Gastroesophageal sphincter (tissue), 4 donors: ENCODE results near the gene ZCCHC24. TPM values are rescaled to one million over a fixed set of nuclear protein-coding genes. Genes with fewer than 3 reads are reported as not detected.

Source experiments
- ATAC-seq: fragments of 150-250 bp; one replicate; pipeline ENCODE4 v1.9.1; 2016; ENCODE audit warnings: mild to moderate bottlenecking, moderate library complexity
- H3K27ac ChIP-seq, 4 donors: fragments of 200-600 bp; sonication (generic) in 3 of 4; 1 replicate in 3 of 4; 2 replicates in 1 of 4; pipeline ENCODE4 v1.5.1; 2016 to 2019
- H3K27me3 ChIP-seq: fragments of 200-600 bp; sonication (generic); one replicate; pipeline ENCODE4 v1.5.1; 2019
- H3K36me3 ChIP-seq, 2 donors: fragments of 200-600 bp; sonication (generic); one replicate each; pipeline ENCODE4 v1.5.1; 2019; ENCODE audit warnings: control low read depth in 1 of 2
- H3K4me1 ChIP-seq, 3 donors: fragments of 200-600 bp; sonication (generic); 1 replicate in 2 of 3; 2 replicates in 1 of 3; pipeline ENCODE4 v1.5.1; 2016 to 2019; ENCODE audit warnings: control low read depth in 2 of 3
- H3K4me3 ChIP-seq, 2 donors: fragments of 200-600 bp; sonication (generic); one replicate each; pipeline ENCODE4 v1.5.1; 2019; ENCODE audit warnings: mild to moderate bottlenecking in 1 of 2, moderate library complexity in 1 of 2
- H3K9me3 ChIP-seq, 3 donors: fragments of 200-600 bp; sonication (generic); one replicate each; pipeline ENCODE4 v1.5.1; 2017 to 2019; ENCODE audit warnings: control low read depth in 2 of 3
- EP300 ChIP-seq: sonication (generic); formaldehyde crosslinking; IDR thresholded peaks from one replicate; pipeline ENCODE4 v1.6.1; 2017; ENCODE audit warnings: antibody characterized with exemption, mild to moderate bottlenecking
- POLR2A ChIP-seq, 2 donors: fragments of 450-650 bp; IDR thresholded peaks; one replicate each; pipeline ENCODE4 v1.6.1; 2017; ENCODE audit warnings: antibody characterized with exemption in 2 of 2, mild to moderate bottlenecking in 2 of 2, moderate library complexity in 1 of 2
- POLR2AphosphoS5 ChIP-seq: sonication (generic); formaldehyde crosslinking; IDR thresholded peaks from one replicate; pipeline ENCODE4 v1.6.1; 2017; ENCODE audit warnings: antibody characterized with exemption
- WGBS, 2 donors: methylation state at CpG; one replicate each; pipeline ENCODE4 v1.1.5; 2018; ENCODE audit warnings: low coverage in 1 of 2; 5-methylcytosine and 5-hydroxymethylcytosine counted together
- total RNA-seq, 4 donors: library from RNA; depleted of rRNA; stranded (reverse); fragments of >200 nt; gene quantifications; one replicate each; pipeline ENCODE4 v1.1.0, GENCODE V29; 2016
- TF ChIP-seq, protein P1 (sequence below), 4 experiments: fragments of 200-600 bp in 2 of 4; fragments of 450-650 bp in 2 of 4; sonication (generic) in 1 of 4; IDR thresholded peaks; one replicate each; pipeline ENCODE4 v1.5.1; 2017 to 2019; ENCODE audit warnings: antibody characterized with exemption in 4 of 4, mild to moderate bottlenecking in 2 of 4, moderate library complexity in 2 of 4

ZCCHC24 gene
- total RNA-seq, 4 donors from 2014 or later = 60.5 to 186 (median 84.1) TPM

DNA sequence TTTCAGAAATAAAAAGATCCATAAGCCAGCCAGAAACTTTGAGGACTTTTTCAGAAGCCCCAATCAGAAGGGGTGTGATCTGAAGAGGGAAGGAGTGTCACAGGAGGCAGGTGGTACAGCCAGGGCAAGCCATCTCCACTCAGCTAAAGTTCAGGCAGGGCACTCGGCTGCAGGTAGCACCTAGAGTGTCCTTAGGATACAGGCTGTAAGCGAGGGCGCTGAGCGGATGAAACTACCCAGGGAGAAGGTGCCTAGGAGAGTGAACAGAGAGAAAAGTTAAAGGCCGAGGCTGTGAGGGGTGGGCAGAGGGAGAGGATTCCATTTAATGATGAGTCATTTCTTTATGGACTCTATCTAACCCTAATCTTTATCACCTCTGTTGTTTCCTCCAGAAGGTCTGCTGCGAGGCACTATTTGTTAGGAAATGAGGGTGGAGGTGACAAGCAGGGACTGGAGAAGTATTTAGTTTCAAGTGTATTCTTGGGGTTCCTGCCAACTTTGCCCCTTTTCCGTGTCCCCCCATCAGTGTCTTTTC lies 29.8 kb upstream of the ZCCHC24 start:
- Histone ChIP-seq H3K27ac (no peak overlapping the region), H3K36me3 (no peaks in the 10 kb centered on the region), H3K9me3 (no peaks in the 10 kb centered on the region), H3K4me3 (no peak overlapping the region), H3K27me3 (no peaks in the 10 kb centered on the region), H3K4me1 (peaks cover 0 to 11% (median 6%) of the 10 kb centered on the region in 3 donors)
- 87 to 88% methylated on average over 5 to 7 of the region's 7 CpGs for WGBS, 2 donors
- no peak for ATAC-seq
- TF ChIP-seq EP300 (no peak), POLR2AphosphoS5 (no peak), POLR2A (IDR thresholded peaks at IDR 0.05) (no peak)
- TF ChIP-seq, protein P1, sequence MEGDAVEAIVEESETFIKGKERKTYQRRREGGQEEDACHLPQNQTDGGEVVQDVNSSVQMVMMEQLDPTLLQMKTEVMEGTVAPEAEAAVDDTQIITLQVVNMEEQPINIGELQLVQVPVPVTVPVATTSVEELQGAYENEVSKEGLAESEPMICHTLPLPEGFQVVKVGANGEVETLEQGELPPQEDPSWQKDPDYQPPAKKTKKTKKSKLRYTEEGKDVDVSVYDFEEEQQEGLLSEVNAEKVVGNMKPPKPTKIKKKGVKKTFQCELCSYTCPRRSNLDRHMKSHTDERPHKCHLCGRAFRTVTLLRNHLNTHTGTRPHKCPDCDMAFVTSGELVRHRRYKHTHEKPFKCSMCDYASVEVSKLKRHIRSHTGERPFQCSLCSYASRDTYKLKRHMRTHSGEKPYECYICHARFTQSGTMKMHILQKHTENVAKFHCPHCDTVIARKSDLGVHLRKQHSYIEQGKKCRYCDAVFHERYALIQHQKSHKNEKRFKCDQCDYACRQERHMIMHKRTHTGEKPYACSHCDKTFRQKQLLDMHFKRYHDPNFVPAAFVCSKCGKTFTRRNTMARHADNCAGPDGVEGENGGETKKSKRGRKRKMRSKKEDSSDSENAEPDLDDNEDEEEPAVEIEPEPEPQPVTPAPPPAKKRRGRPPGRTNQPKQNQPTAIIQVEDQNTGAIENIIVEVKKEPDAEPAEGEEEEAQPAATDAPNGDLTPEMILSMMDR (IDR thresholded peaks at IDR 0.05) = no peak

DNA sequence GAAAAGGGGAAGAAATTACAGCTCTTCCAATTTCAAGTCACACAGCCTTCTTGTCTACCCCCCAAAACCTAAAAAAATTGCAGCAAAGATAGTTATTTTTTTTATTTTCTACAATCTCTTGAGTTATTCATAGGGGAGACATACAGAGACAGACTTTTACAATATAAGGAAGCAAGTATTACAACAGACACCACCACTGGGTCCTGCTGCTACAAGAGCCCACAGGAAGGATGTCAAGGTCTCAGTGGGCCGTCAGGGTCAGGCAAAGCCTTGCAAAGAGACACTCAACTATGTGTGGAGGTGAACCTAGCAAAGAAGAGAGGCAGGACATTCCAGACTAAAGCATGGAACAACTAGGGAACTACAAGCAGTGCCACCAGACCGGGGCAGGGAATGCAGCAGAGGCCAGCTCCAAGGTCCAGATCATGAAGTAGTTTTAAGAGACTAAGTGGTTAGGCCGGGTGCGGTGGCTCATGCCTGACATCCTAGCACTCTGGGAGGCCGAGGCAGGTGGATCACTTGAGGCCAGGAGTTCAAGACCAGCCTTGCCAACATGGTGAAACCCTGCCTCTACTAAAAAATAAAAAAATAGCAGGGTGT lies 28.2 kb upstream of the ZCCHC24 start:
- Histone ChIP-seq H3K4me1 (peaks cover 0 to 13% (median 6%) of the 10 kb centered on the region in 3 donors), H3K9me3 (no peaks in the 10 kb centered on the region), H3K27ac (no peak overlapping the region), H3K36me3 (no peaks in the 10 kb centered on the region), H3K27me3 (no peaks in the 10 kb centered on the region), H3K4me3 (no peak overlapping the region)
- ATAC-seq = no peak
- 88 to 90% methylated on average over 4 to 5 of the region's 5 CpGs for WGBS, 2 donors
- TF ChIP-seq POLR2AphosphoS5 = no peak
- no peak for TF ChIP-seq EP300
- TF ChIP-seq, protein P1 (IDR thresholded peaks at IDR 0.05) = no peak
- no peak for TF ChIP-seq POLR2A (IDR thresholded peaks at IDR 0.05)

DNA sequence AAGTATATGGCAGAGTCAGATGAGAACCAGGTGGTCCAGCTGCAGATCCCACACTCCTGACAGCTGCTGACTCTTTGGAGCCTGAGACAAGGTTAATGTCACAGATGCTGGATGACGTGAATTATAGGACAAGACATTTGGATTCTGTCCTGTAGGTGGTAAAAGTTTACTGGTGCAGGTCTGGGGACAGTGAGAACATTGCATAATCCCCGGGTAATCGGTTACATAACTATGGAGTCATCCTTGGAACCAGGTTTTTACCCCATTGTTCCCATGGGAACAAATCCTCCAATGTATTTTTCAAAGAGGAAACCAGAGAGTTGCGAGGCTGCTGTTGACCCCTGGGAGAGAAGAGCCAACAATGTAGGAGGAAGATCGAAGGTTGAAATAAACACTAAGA lies 27.5 kb upstream of the ZCCHC24 start:
- Histone ChIP-seq H3K27me3 (no peaks in the 10 kb centered on the region), H3K4me3 (no peak overlapping the region), H3K9me3 (no peaks in the 10 kb centered on the region), H3K4me1 (peaks cover 0 to 19% (median 6%) of the 10 kb centered on the region in 3 donors), H3K36me3 (no peaks in the 10 kb centered on the region), H3K27ac (no peak overlapping the region)
- TF ChIP-seq POLR2AphosphoS5 (no peak), POLR2A (IDR thresholded peaks at IDR 0.05) (no peak), EP300 (no peak)
- TF ChIP-seq, protein P1 (IDR thresholded peaks at IDR 0.05) = peak in 2 of 4 experiments; percentile 19 to 27
- WGBS, 2 donors = 10 to 37% methylated on average over 2 to 5 of the region's 5 CpGs
- ATAC-seq = peak; percentile 77

DNA sequence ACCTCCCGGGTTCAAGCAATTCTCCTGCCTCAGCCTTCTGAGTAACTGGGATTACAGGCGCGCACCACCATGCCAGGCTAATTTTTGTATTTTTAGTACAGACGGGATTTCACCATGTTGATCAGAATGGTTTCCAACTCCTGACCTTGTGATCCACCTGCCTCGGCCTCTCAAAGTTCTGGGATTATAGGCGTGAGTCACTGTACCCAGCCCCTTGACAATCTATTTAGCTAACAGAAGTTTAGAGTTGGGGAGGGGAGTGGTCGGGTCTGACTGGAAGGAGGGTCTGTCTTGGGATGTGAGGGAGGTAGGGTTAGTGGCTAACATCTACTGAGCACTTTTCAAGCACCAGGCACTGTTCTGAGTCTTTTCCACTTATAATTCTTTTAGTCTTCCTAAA lies 27.0 kb upstream of the ZCCHC24 start:
- Histone ChIP-seq H3K27me3 (no peaks in the 10 kb centered on the region), H3K4me3 (no peak overlapping the region), H3K9me3 (no peaks in the 10 kb centered on the region), H3K4me1 (peaks cover 0 to 24% (median 6%) of the 10 kb centered on the region in 3 donors), H3K27ac (no peak overlapping the region), H3K36me3 (no peaks in the 10 kb centered on the region)
- WGBS, 2 donors = 100% methylated on average over 1 to 2 of the region's 7 CpGs
- no peak for ATAC-seq
- TF ChIP-seq, protein P1 (IDR thresholded peaks at IDR 0.05) = no peak
- TF ChIP-seq POLR2A (IDR thresholded peaks at IDR 0.05) (no peak), POLR2AphosphoS5 (no peak), EP300 (no peak)

DNA sequence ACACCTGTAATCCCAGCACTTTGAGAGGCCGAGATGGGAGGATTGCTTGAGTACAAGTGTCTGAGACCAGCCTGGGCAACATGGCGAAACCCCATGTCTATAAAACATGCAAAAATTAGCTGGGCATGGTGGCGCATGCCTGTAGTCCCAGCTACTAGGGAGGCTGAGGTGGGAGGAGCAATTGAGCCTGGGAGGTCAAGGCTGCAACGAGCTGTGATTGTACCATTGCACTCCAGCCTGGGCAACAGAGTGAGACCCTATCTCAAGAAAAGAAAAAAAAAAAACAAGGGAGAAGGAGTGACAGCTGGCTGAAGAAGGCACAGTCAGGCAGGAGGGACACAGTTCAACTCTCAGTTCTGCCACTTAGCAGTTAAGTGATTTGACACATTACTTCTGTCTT lies 26.4 kb upstream of the ZCCHC24 start:
- Histone ChIP-seq H3K4me1 (peaks cover 0 to 31% (median 6%) of the 10 kb centered on the region in 3 donors), H3K27me3 (no peaks in the 10 kb centered on the region), H3K4me3 (no peak overlapping the region), H3K36me3 (no peaks in the 10 kb centered on the region), H3K9me3 (no peaks in the 10 kb centered on the region), H3K27ac (no peak overlapping the region)
- 98 to 100% methylated on average over 1 to 4 of the region's 4 CpGs for WGBS, 2 donors
- no peak for ATAC-seq
- TF ChIP-seq, protein P1 (IDR thresholded peaks at IDR 0.05) = no peak
- TF ChIP-seq POLR2A (IDR thresholded peaks at IDR 0.05) (no peak), POLR2AphosphoS5 (no peak), EP300 (no peak)
